Measurements from ENCODE around the gene MARCHF7.

DNA sequence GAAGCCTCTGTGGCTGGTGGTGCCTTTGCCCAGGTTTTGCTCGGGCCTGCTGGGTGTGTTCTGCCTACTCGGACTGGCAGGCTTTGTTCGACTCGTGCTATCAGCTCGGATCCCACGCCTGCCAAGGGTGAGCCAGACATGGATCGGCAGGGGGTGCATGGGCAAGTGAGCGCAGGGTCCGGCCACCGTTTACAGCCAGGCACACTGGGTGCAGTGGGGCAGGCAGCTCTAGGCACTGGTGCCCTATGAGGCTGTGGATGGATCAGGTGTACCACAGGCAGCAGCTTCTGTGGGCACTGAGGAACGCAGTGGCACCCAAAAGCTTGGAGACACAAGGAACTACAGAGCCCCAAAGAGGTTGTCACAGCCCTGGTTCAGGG, 25.6 kb downstream of the MARCHF7 start:
- TF ChIP-seq POU6F1 (CRISPR knock-in tag; IDR thresholded peaks at IDR 0.05; ENCODE audit: borderline replicate concordance, low read depth) (no peak), CSDC2 (CRISPR knock-in tag; IDR thresholded peaks at IDR 0.05) (no peak), PATZ1 (CRISPR knock-in tag; IDR thresholded peaks at IDR 0.05; ENCODE audit: borderline replicate concordance) (no peak), RARB (CRISPR knock-in tag; IDR thresholded peaks at IDR 0.05) (no peak), ZFP30 (CRISPR knock-in tag; IDR thresholded peaks at IDR 0.05) (no peak), ARNTL (CRISPR knock-in tag; IDR thresholded peaks at IDR 0.05; ENCODE audit: borderline replicate concordance, low read depth) (no peak), ZNF565 (CRISPR knock-in tag; conservative IDR thresholded peaks at IDR 0.05; ENCODE audit: low read depth) (no peak), ZC3H10 (CRISPR knock-in tag; IDR thresholded peaks at IDR 0.05) (no peak), BACH2 (CRISPR knock-in tag; IDR thresholded peaks at IDR 0.05; ENCODE audit: borderline replicate concordance) (no peak)
